Panc1 (cell line): Measurements from ENCODE around the gene UNC80. TPM values are rescaled to one million over a fixed set of nuclear protein-coding genes. Genes with fewer than 3 reads are reported as not detected.

ENCODE experiments used
- ATAC-seq: fragments of 200-7000 bp; cut with Tn5 transposase; 2 replicates; pipeline ENCODE4 v1.9.1; 2020; ENCODE audit warnings: mild to moderate bottlenecking, moderate library complexity
- BruUV-seq: library from RNA; stranded (reverse); fragments of 400-500 nt; replicated peaks from 2 replicates; lab custom pipeline; 2021; lab: Mats Ljungman, UMichigan
- CTCF ChIA-PET: fragments of 300-600 bp; sonication (Branson Sonifier 250); formaldehyde crosslinking; loops from one replicate; lab custom pipeline; 2022; ENCODE audit warnings: antibody characterized with exemption; lab: Charles Lee
- POLR2A ChIA-PET: fragments of 300-600 bp; sonication (Branson Sonifier 250); formaldehyde crosslinking; loops from one replicate; lab custom pipeline; 2022; ENCODE audit warnings: antibody characterized with exemption; lab: Charles Lee
- DNase-seq: peaks from one replicate; pipeline ENCODE4 v3.0.0-alpha.2; 2010; ENCODE audit warnings: low read depth, low spot score
- H3K27ac ChIP-seq: 2 replicates; pipeline ENCODE4 v1.5.1; 2011; ENCODE audit warnings: mild to moderate bottlenecking, low read length, inconsistent platforms
- H3K27me3 ChIP-seq: fragments of 200-500 bp; sonication (Bioruptor generic); 2 replicates; pipeline ENCODE4 v1.6.0; 2014; ENCODE audit warnings: low read length, inconsistent platforms; ENCODE audit not compliant: control insufficient read depth, insufficient read depth
- H3K36me3 ChIP-seq: fragments of 200-500 bp; sonication (Bioruptor generic); 2 replicates; pipeline ENCODE4 v1.5.1; 2014; ENCODE audit warnings: inconsistent platforms, mild to moderate bottlenecking, low read length, moderate library complexity; ENCODE audit not compliant: control insufficient read depth, insufficient read depth
- H3K4me1 ChIP-seq: 2 replicates; pipeline ENCODE4 v1.5.1; 2011; ENCODE audit warnings: inconsistent platforms, mild to moderate bottlenecking, low read length, moderate library complexity; ENCODE audit not compliant: control insufficient read depth, insufficient read depth
- H3K4me3 ChIP-seq, 2 experiments: 2 replicates each; pipeline ENCODE4 v1.5.1; 2011 to 2012; ENCODE audit warnings: low read depth in 2 of 2, low read length in 2 of 2, mild to moderate bottlenecking in 2 of 2, inconsistent platforms in 1 of 2, moderate library complexity in 1 of 2
- H3K9me3 ChIP-seq: fragments of 200-500 bp; sonication (Bioruptor generic); 2 replicates; pipeline ENCODE4 v1.5.1; 2014; ENCODE audit warnings: low read depth, mild to moderate bottlenecking, inconsistent platforms, low read length, moderate library complexity; ENCODE audit not compliant: control insufficient read depth, insufficient read depth
- POLR2AphosphoS5 ChIP-seq: IDR thresholded peaks from 2 replicates; pipeline ENCODE4 v1.6.1; 2012; ENCODE audit warnings: mild to moderate bottlenecking, low read depth, low read length, moderate library complexity
- SIN3A ChIP-seq: IDR thresholded peaks from 2 replicates; pipeline ENCODE4 v1.6.1; 2012; ENCODE audit warnings: low read depth, mild to moderate bottlenecking, low read length, moderate library complexity, borderline replicate concordance; ENCODE audit not compliant: insufficient read depth
- TCF7L2 ChIP-seq: IDR thresholded peaks from 2 replicates; pipeline ENCODE4 v1.6.1; 2011; ENCODE audit warnings: mild to moderate bottlenecking, low read depth, low read length, inconsistent platforms
- in situ Hi-C: cut with HindIII; loops from 2 replicates; pipeline ENCODE4 v1.10.0; 2016; ENCODE audit warnings: low sequenced_read_pairs, low pct_unique_long_range_greater_than_20kb
- intact Hi-C: fragments of 100-400 bp; cut with micrococcal nuclease; formaldehyde crosslinking; loops from one replicate; pipeline ENCODE4 v1.10.0; 2022; ENCODE audit not compliant: unreplicated experiment
- total RNA-seq: library from RNA; stranded (reverse); gene quantifications from one replicate; pipeline ENCODE4 v1.2.1, GENCODE V29; 2021; ENCODE audit not compliant: unreplicated experiment
- TF ChIP-seq, protein P1 (sequence below), 2 experiments: IDR thresholded peaks; 2 replicates each; pipeline ENCODE4 v1.6.1; 2011 to 2012; ENCODE audit warnings: low read depth in 2 of 2, control low read depth in 1 of 2, low read length in 1 of 2, mild to moderate bottlenecking in 1 of 2, moderate library complexity in 1 of 2; ENCODE audit not compliant: insufficient read depth in 1 of 2
- TF ChIP-seq, protein P2 (sequence below): fragments of 450-650 bp; IDR thresholded peaks from 2 replicates; pipeline ENCODE4 v1.5.1; 2017; ENCODE audit warnings: mild to moderate bottlenecking

UNC80 gene
- total RNA-seq, 1 experiment from 2014 or later = 0.08 TPM

DNA sequence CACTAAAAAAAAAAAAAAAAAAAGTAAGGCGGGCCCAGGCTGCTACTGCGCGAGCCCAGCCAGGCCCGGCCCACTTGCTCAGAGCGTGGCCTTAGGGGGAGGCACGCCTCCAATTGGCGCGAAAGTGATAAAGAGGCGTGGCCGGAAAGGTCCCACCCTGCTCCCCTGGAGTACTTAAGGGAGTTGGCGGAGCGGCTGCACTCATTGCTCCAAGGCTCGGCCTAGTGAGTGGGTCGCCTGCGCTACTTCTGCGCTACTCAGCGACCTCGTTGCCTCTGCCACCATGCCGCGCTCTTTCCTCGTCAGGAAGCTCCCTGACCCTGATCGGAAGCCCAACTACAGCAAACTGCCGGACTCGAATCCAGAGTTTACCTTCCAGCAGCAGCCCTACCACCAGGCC is 36.9 kb downstream of the UNC80 start:
- in situ Hi-C loops (no loop called here), intact Hi-C loops (no loop called here)
- H3K4me3 ChIP-seq = no peak overlapping the region
- TF ChIP-seq, protein P1, sequence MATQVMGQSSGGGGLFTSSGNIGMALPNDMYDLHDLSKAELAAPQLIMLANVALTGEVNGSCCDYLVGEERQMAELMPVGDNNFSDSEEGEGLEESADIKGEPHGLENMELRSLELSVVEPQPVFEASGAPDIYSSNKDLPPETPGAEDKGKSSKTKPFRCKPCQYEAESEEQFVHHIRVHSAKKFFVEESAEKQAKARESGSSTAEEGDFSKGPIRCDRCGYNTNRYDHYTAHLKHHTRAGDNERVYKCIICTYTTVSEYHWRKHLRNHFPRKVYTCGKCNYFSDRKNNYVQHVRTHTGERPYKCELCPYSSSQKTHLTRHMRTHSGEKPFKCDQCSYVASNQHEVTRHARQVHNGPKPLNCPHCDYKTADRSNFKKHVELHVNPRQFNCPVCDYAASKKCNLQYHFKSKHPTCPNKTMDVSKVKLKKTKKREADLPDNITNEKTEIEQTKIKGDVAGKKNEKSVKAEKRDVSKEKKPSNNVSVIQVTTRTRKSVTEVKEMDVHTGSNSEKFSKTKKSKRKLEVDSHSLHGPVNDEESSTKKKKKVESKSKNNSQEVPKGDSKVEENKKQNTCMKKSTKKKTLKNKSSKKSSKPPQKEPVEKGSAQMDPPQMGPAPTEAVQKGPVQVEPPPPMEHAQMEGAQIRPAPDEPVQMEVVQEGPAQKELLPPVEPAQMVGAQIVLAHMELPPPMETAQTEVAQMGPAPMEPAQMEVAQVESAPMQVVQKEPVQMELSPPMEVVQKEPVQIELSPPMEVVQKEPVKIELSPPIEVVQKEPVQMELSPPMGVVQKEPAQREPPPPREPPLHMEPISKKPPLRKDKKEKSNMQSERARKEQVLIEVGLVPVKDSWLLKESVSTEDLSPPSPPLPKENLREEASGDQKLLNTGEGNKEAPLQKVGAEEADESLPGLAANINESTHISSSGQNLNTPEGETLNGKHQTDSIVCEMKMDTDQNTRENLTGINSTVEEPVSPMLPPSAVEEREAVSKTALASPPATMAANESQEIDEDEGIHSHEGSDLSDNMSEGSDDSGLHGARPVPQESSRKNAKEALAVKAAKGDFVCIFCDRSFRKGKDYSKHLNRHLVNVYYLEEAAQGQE (IDR thresholded peaks at IDR 0.05; ENCODE audit: insufficient read depth in 1 of 2, low read depth in 2 of 2, low read length in 1 of 2) = no peak
- TF ChIP-seq POLR2AphosphoS5 (no peak), TCF7L2 (no peak), SIN3A (no peak)
- TF ChIP-seq, protein P2, sequence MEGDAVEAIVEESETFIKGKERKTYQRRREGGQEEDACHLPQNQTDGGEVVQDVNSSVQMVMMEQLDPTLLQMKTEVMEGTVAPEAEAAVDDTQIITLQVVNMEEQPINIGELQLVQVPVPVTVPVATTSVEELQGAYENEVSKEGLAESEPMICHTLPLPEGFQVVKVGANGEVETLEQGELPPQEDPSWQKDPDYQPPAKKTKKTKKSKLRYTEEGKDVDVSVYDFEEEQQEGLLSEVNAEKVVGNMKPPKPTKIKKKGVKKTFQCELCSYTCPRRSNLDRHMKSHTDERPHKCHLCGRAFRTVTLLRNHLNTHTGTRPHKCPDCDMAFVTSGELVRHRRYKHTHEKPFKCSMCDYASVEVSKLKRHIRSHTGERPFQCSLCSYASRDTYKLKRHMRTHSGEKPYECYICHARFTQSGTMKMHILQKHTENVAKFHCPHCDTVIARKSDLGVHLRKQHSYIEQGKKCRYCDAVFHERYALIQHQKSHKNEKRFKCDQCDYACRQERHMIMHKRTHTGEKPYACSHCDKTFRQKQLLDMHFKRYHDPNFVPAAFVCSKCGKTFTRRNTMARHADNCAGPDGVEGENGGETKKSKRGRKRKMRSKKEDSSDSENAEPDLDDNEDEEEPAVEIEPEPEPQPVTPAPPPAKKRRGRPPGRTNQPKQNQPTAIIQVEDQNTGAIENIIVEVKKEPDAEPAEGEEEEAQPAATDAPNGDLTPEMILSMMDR = no peak
- ChIA-PET CTCF (no interaction called here), POLR2A (no interaction called here)
- no peaks in the 10 kb centered on the region for H3K27me3 ChIP-seq
- DNase-seq (no peak), ATAC-seq (no peak)
- no peak overlapping the region for H3K27ac ChIP-seq
- H3K9me3 ChIP-seq = no peaks in the 10 kb centered on the region
- no TSS peak for BruUV-seq
- no peaks in the 10 kb centered on the region for H3K4me1 ChIP-seq
- H3K36me3 ChIP-seq = no peaks in the 10 kb centered on the region

DNA sequence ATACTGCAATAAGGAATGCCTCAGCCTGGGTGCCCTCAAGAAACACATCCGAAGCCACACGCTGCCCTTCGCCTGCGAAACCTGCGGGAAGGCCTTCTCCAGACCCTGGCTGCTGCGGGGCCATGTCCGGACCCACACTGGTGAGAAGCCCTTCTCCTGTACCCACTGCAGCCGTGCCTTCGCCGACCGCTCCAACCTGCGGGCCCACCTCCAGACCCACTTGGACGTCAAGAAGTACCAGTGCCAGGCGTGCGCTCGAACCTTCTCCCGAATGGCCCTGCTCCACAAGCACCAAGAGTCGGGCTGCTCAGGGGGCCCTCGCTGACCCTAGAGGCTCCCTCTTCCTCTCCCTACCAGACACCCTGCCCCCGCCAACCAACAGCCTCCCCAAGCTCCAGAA is 37.6 kb downstream of the UNC80 start:
- Histone ChIP-seq H3K27me3 (no peaks in the 10 kb centered on the region), H3K4me1 (no peaks in the 10 kb centered on the region), H3K36me3 (no peaks in the 10 kb centered on the region), H3K9me3 (no peaks in the 10 kb centered on the region), H3K27ac (no peak overlapping the region), H3K4me3 (no peak overlapping the region)
- in situ Hi-C loops (no loop called here), intact Hi-C loops (no loop called here)
- DNase-seq (no peak), ATAC-seq (no peak)
- CTCF ChIA-PET = no interaction called here
- TF ChIP-seq TCF7L2 (no peak), POLR2AphosphoS5 (no peak), SIN3A (no peak)
- TF ChIP-seq, protein P1 (IDR thresholded peaks at IDR 0.05; ENCODE audit: insufficient read depth in 1 of 2, low read depth in 2 of 2, low read length in 1 of 2) = no peak
- TF ChIP-seq, protein P2 = no peak
- BruUV-seq = no TSS peak
- POLR2A ChIA-PET = no interaction called here
